HTR-8/SVneo (cell line): ENCODE results near the gene CGB3.
"Not testable (repeated sequence)": the region's sequence is repeated elsewhere in the genome, so short reads cannot be mapped to it uniquely, and the experiment has no call there.

Experiments used
- DNase-seq: peaks from one replicate; pipeline ENCODE4 v3.0.0; 2011; ENCODE audit warnings: low spot score, mixed read lengths; ENCODE audit not compliant: insufficient read length
- FAIRE-seq: peaks from 2 replicates; lab custom pipeline; 2011; peaks lifted over from hg19 to GRCh38; lab: Jason Lieb, UNC

The CGB3 gene

DNA sequence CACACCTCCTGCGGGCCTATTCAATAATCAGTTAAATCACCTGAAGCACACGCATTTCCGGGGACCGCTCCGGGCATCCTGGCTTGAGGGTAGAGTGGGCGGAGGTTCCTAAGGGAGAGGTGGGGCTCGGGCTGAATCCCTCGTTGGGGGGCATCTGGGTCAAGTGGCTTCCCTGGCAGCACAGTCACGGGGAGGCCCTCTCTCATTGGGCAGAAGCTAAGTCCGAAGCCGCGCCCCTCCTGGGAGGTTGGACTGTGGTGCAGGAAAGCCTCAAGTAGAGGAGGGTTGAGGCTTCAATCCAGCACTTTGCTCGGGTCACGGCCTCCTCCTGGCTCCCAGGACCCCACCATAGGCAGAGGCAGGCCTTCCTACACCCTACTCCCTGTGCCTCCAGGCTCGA lies 19.4 kb upstream of the CGB3 start, which contains the start of gene CGB5:
Gene CGB5, plus strand, starts transcription at position 301 of the 400 bp plus-strand sequence. CDS start 362 bp downstream, outside the sequence.
- not testable (repeated sequence) for FAIRE-seq

GRCh38 chr19:49042666-49043065 lies 18.5 kb upstream of the CGB3 start:
- DNase-seq, FAIRE-seq: not testable (repeated sequence)

More for the DNA sequence above, 19.4 kb upstream of the CGB3 start, which contains the start of gene CGB5:
- not testable (repeated sequence) for DNase-seq

DNA sequence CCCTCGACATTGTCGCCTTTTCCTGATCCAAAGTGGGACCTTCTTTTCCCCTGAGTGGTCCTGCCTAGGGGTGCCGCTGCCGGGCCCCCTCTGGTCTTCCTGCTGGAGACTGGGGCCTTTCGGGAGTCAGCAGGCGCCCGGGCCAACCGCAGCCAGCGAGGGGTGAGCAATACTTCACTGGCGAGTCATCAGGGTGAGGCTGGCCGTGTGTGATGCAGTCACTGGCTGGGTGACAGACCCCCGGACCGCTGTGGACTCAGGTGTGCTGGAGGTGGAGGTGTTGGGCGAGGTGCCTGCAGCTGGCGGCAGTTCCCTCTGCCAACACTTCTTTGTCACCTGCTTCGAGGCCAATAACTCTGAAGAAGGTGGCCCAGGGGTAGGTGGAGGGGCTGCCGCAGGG lies 18.0 kb upstream of the CGB3 start:
- no peak for DNase-seq
- no peak for FAIRE-seq

DNA sequence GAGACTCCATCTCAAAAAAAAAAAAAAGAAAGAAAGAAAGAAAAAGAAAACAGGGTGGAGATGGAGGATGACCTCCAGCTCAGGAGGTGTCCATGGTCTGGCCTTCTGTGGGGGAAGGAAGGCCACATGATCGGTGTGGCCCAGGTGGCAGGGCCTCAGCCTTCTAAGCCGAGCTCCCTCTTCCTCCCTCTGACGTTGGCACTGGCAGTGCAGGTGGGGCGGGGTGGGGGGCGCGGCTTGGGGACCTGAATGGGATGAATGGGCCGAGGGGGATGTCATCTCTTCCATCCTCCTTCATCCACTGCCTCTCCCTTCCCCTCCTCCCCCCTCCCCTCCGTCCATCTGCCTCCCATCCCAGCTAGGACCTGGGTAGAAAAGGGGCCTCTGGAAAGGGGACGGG lies 15.6 kb upstream of the CGB3 start:
- peak; percentile 9 for FAIRE-seq
- not testable (repeated sequence) for DNase-seq

DNA sequence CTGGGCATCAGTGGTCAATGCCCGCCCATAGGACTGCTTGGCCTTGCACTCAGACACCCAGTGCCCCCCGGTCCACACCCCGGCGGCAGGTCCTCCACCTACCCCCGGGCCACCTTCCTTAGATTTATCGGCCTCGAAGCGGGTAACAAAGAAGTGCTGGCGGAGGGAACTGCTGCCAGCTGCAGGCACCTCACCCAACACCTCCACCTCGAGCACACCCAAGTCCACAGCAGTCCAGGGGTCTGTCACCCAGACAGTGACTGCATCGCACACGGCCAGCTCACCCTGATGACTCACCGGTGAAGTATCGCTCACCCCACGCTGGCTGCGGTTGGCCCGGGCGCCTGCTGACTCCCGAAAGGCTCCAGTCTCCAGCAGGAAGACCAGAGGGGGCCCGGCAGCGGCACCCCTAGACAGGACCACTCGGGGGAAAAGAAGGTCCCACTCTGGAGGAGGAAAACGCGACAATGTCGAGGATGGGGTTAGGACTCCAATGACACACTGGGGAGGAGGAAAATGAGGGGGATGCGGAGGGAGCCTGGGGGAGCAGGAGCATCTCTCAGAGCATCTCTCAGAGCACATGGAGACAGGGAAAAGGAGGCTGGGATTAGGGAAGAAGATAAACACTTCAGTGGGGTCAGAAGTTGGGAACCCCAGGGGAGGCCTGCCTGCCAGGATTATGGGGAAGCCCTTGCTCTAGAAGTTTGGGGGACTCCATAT lies 14.6 kb upstream of the CGB3 start:
- peak; percentile 85 for FAIRE-seq
- not testable (repeated sequence) for DNase-seq

DNA sequence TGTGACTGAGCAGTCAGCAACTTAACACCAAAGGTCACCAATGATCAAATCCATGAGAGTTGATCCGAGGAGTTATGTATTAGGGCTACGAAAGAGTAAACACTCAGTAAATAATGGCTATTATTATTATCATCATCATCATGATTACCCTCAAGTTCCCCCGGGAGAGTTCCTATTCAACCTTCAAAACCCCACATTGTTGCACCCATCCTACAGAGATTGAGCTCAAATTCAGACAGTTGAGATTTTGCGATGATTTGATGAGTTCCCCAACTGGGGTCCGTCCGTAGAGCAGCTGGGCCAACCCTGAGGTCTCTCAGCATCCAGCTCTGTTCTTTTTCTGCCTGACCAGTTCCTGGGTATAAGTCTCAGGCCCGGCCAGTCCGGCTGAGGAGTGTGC lies 14.0 kb upstream of the CGB3 start:
- DNase-seq, FAIRE-seq: not testable (repeated sequence)

GRCh38 chr19:49036815-49037214 lies 12.7 kb upstream of the CGB3 start, which contains the start of gene CGB1:
Gene CGB1, minus strand, starts transcription at chr19:49036895. Its CDS starts 184 bp downstream, at chr19:49036711.
- not testable (repeated sequence) for DNase-seq, FAIRE-seq

DNA sequence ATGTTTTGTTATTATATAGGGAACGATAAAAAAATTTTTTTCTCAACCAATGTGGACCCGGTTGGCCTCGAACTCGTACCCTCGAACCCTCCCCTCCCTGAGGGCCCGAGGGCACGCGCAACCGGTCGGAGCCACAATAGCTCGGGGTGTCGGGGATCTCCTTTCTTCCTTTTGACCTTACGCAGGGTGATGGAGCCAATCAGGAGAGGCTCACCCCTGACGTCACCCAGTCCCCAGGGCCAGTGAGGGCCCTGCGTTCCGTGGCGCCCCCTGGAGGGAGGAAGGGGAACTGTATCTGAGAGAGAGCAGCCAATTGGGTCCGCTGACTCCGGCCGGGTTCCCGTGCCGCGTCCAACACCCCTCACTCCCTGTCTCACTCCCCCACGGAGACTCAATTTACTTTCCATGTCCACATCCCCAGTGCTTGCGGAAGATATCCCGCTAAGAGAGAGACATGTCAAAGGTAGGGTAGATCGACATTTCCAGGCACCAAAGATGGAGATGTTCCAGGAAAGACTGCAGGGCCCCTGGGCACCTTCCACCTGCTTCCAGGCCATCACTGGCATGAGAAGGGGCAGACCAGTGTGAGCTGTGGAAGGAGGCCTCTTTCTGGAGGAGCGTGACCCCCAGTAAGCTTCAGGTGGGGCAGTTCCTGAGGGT lies 7.6 kb upstream of the CGB3 start, which contains the start of gene CGB2:
Gene CGB2, plus strand, starts transcription at position 249 of the 660 bp plus-strand sequence. Its CDS starts 206 bp downstream, at position 455.
- FAIRE-seq, DNase-seq: not testable (repeated sequence)

- not testable (repeated sequence) for FAIRE-seq, DNase-seq
Observed at GRCh38 chr19:49030323-49030722, 6.2 kb upstream of the CGB3 start.

- not testable (repeated sequence) for DNase-seq
- FAIRE-seq = peak; percentile 72
Observed at GRCh38 chr19:49029749-49030148, 5.6 kb upstream of the CGB3 start.

- not testable (repeated sequence) for FAIRE-seq, DNase-seq
Observed at GRCh38 chr19:49028686-49029085, 4.6 kb upstream of the CGB3 start.

DNA sequence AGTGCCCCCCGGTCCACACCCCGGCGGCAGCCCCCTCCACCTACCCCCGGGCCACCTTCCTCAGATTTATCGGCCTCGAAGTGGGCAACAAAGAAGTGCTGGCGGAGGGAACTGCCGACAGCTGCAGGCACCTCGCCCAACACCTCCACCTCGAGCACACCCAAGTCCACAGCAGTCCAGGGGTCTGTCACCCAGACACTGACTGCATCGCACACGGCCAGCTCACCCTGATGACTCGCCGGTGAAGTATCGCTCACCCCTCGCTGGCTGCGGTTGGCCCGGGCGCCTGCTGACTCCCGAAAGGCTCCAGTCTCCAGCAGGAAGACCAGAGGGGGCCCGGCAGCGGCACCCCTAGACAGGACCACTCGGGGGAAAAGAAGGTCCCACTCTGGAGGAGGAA lies 1.5 kb upstream of the CGB3 start:
- not testable (repeated sequence) for DNase-seq, FAIRE-seq

DNA sequence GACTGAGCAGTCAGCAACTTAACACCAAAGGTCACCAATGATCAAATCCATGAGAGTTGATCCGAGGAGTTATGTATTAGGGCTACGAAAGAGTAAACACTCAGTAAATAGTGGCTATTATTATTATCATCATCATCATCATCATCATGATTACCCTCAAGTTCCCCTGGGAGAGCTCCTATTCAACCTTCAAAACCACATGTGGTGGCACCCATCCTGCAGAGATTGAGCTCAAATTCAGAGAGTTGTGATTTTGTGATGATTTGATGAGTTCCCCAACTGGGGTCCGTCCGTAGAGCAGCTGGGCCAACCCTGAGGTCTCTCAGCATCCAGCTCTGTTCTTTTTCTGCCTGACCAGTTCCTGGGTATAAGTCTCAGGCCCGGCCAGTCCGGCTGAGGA lies 955 bp upstream of the CGB3 start:
- not testable (repeated sequence) for DNase-seq, FAIRE-seq

DNA sequence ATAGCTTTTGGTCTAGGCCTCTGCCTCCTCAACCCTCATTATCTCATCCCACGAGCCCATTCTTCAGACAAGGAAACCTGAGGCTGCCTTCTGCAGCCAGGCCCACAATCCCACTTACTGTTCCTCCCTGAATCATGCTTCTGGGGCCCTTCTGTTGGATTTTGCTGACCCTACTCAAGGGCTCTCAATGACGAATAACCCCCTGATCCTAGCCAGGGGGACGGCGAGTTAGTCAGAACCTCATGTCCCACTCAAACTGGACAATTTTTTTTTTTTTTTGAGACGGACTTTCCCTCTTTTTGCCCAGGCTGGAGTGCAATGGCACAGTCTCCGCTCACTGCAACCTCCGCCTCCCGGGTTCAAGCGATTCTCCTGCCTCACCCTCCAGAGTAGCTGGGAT lies 2.0 kb downstream of the CGB3 start:
- DNase-seq = no peak

GRCh38 chr19:49020931-49021895 lies 2.9 kb downstream of the CGB3 start:
- FAIRE-seq (no peak), DNase-seq (no peak)

More for the DNA sequence above, 2.0 kb downstream of the CGB3 start:
- FAIRE-seq = no peak

DNA sequence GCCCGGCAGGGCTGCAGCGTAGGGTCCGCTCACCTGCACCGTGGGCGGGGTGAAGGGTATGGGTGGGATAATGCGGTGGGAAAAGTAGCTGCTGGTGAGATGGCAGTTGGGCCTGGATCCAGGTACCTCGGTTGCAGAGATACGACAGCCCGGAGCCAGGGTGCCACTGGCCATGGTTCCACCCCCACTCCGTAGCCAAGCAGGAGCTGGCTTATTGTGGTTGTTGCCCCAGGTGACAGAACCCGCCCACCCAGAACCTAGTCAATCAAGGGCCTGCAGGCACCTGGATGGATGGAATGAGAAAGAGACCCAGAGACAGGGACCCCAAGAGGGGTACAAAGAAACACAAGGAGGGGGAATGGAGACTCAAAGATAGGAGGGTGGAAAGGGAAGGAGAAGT lies 3.8 kb downstream of the CGB3 start:
- no peak for DNase-seq
- FAIRE-seq = no peak

DNA sequence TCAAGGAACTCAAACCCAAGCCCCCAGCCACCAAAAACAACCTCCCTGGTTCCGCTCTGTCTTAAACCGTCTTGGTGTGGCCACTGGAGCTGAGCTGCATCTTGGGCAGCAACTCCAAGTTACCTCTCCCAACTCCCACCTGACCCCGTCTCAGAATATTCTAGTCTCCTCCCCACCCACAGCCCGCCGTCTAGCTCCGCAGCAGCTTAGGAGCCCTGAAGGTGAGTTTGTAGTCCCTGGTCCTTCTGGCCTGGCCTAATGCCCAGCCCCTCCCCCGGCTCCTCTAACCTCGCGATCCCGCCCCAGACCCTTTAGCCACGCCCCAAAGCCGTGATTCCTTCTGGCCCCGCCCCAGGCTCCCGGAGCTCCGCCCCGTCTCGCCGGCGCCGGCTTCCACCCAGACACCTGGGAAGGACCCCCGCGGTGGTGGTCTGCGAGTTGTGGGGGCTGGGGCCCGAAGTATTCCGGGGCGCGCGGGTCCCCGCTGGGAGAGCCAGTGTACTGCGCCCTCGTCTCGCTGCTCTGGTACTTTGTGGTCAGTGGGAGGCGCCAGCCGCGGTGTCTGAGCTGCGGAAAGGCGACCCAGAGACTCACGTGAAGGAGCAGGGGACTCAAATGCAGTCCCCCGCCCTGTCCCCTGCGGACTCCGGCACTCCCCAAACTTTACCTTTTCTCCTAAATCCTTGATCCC lies 4.7 kb downstream of the CGB3 start:
- no peak for FAIRE-seq
- DNase-seq = no peak

GRCh38 chr19:49018388-49019241 lies 5.5 kb downstream of the CGB3 start:
- not testable (repeated sequence) for DNase-seq, FAIRE-seq
